Erythroblast (primary cell): ENCODE measurements around the gene ADAMTS9.

Source experiments
- GATA1 ChIP-seq: IDR thresholded peaks from 2 replicates; pipeline ENCODE4 v1.6.1; 2011; ENCODE audit warnings: low read depth, mild to moderate bottlenecking, control low read depth, low read length, moderate library complexity
- POLR2A ChIP-seq: IDR thresholded peaks from 2 replicates; pipeline ENCODE4 v1.6.1; 2011; ENCODE audit warnings: mild to moderate bottlenecking, low read length

DNA sequence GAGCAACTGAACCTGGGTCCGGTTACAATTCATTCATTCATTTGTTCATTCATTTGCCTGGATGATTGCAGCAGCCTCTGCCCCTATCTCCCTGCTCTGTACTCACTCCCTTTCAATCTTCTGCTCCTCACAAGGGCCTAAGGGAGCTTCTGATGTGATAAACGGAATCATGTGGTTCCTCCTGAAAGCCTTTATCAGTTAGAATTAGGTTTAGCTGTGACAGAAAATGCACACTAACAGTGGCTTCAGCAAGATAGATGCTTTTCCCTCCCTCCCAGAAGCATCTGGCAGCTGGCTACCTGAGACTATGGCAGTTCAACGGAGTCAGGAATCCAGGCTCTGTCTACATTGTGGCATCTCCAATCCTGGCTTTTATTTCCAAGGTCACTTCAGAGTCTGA, 196.0 kb downstream of the ADAMTS9 start:
- TF ChIP-seq POLR2A: no peak
- no peak for TF ChIP-seq GATA1
